HG02840 (cell line): ENCODE measurements around the gene FMNL2.

Experiments
- ATAC-seq: cut with Tn5 transposase; IDR thresholded peaks from one replicate; pipeline ENCODE4 v1.9.1; 2021; ENCODE audit warnings: mild to moderate bottlenecking, moderate library complexity, moderate number of reproducible peaks; ENCODE audit not compliant: unreplicated experiment, low FRiP score

Gene FMNL2

GRCh38 chr2:152441961-152442360, 107.0 kb downstream of the FMNL2 start:
- ATAC-seq: no peak

DNA sequence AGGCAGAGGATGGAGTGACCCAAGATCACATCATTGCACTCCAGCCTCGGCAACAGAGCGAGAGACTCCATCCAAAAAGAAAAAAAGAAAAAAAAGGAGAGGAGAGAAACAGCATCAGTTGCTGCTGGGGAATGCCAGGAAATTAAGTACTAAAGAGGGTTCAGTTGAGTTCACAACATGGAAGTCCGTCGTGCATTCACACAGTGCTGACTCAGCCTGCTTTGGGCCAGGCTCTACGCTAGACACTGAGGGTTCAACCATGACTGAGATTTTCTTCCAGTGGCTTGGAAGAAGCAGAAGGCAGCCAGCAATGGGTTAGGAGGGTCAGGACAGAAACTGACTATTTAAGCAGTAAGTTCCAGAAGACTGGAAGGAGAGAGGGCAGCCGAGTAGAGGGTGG, 108.8 kb downstream of the FMNL2 start:
- ATAC-seq: no peak

GRCh38 chr2:152444448-152444847, 109.5 kb downstream of the FMNL2 start:
- ATAC-seq: no peak

DNA sequence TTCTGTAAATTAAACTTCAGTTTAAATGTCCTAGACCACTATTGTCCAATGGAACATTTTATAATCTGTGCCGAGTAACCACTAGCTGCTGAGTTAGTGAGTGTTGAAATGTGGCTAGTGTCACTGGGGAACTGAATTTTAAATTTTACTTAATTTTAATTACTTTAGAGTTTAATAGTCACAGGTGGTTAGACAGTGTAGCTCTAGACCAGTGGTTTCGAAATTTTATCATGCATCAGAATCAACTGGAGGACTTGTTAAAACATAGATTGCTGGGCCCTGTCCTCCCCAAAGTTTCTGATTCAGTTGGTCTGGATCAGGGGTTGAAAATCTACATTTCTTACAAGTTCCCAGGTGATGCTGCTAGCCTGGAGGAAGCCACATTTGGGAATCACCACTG, 110.4 kb downstream of the FMNL2 start:
- ATAC-seq: no peak

GRCh38 chr2:152445791-152446201, 110.8 kb downstream of the FMNL2 start:
- no peak for ATAC-seq

GRCh38 chr2:152446213-152446612, 111.2 kb downstream of the FMNL2 start:
- ATAC-seq: no peak

- no peak for ATAC-seq
These were observed 112.9 kb downstream of the FMNL2 start for GRCh38 chr2:152447897-152448296.

- no peak for ATAC-seq
These were observed 113.6 kb downstream of the FMNL2 start for GRCh38 chr2:152448606-152449005.

- ATAC-seq: no peak
These were observed 114.6 kb downstream of the FMNL2 start for GRCh38 chr2:152449578-152449977.

GRCh38 chr2:152450176-152450575, 115.2 kb downstream of the FMNL2 start:
- ATAC-seq: no peak

GRCh38 chr2:152452256-152452973, 117.4 kb downstream of the FMNL2 start:
- no peak for ATAC-seq

- ATAC-seq: no peak
These were observed 118.3 kb downstream of the FMNL2 start for GRCh38 chr2:152453129-152453911.

- no peak for ATAC-seq
These were observed 119.4 kb downstream of the FMNL2 start for GRCh38 chr2:152454371-152454770.

- ATAC-seq: no peak
These were observed 120.0 kb downstream of the FMNL2 start for GRCh38 chr2:152454960-152455359.

GRCh38 chr2:152455738-152456137, 120.8 kb downstream of the FMNL2 start:
- ATAC-seq: no peak

DNA sequence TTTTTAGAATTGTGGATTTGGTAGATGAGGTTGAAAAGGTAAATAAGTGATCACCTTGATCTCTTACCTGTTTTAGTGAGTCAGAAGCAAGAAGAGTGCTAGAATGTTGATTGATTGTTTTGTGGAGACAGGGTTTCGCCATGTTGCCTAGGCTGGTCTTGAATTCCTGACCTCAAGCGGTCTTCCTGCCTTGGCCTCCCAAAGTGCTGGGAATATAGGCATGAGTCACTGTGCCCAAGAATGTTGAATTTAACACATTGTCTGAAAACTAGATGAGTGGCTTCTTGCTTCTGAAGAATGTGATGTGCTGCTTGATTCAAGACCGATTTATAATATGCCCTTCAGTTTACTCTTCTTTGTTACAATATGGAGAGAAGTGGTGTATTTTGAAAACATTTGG, 121.3 kb downstream of the FMNL2 start:
- no peak for ATAC-seq

DNA sequence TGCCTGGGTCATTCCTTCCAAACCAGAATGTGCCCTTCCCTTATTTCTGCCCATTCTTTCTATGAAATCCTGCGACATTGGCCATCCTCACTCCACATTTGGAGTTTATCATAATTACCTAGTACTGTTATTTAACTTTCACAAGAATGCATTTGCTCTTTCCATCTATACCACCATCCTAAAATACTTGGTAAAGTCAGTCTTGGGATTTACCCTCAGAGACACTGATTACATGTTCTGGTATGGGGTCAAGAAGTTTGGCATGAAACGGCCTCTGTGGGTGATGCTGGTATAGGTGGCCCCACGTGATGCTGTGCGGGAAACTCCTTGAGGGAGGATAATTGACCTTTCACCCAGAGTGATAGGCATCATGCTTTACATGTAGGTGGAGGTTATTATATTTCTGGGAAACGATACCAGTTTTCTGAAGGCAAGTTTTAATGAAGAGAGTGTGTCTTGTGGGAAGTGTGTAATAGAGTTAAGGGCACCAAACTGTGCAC, 123.5 kb downstream of the FMNL2 start:
- no peak for ATAC-seq

DNA sequence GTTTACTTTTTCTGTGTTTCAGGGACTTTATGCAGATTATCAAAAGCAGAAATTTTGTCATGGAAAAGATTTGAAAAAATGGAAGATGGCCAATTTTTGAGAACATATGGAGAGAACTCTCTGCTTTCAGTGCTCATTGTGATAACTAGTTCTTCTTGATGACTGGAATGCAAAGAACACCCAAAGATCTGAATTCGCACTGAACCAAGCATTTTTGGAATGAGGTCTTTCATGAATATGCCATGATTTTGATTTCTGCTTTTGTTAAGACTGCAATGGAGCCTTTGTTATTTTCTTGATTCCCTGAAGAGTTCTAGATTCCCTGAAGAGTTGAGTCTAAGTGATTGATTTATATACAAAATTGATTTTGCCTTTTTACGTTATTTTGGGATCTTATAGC, 124.1 kb downstream of the FMNL2 start:
- ATAC-seq: no peak

DNA sequence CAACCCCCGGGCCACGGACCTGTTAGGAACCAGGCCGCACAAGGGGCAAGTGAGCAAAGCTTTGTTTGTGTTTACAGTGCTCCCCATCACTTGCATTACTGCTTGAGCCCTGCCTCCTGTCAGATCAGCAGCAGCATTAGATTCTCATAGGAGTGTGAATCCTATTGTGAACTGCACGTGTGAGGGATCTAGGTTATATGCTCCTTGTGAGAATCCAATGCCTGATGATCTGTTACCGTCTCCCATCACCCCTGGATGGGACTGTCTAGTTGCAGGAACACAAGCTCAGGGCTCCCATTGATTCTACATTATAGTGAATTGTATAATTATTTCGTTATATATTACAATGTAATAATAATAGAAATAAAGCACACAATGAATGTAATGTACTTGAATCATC, 125.6 kb downstream of the FMNL2 start:
- ATAC-seq: no peak

- no peak for ATAC-seq
These were observed 127.1 kb downstream of the FMNL2 start for GRCh38 chr2:152462120-152462519.

GRCh38 chr2:152462779-152463178, 127.8 kb downstream of the FMNL2 start:
- ATAC-seq: no peak
